Omental fat pad (tissue), 4 donors: Measurements from ENCODE around the gene RETSAT. TPM values are rescaled to one million over a fixed set of nuclear protein-coding genes. Genes with fewer than 3 reads are reported as not detected.
"Not testable (repeated sequence)": the region's sequence is repeated elsewhere in the genome, so short reads cannot be mapped to it uniquely, and the experiment has no call there.

ENCODE experiments used
- ATAC-seq: fragments of 150-250 bp; one replicate; pipeline ENCODE4 v1.9.1; 2016; ENCODE audit warnings: mild to moderate bottlenecking, moderate library complexity; ENCODE audit not compliant: low FRiP score
- DNase-seq: peaks from one replicate; pipeline ENCODE4 v3.0.0-alpha.2; 2019; ENCODE audit warnings: low spot score
- total RNA-seq, 4 donors: library from RNA; depleted of rRNA; stranded (reverse); fragments of >200 nt; gene quantifications; one replicate each; pipeline ENCODE4 v1.1.0, GENCODE V29; 2016
- TF ChIP-seq, protein P1 (sequence below), 3 donors: fragments of 450-650 bp; IDR thresholded peaks; one replicate each; pipeline ENCODE4 v1.5.1; 2016 to 2017; ENCODE audit warnings: antibody characterized with exemption in 3 of 3, mild to moderate bottlenecking in 3 of 3, moderate library complexity in 2 of 3

The RETSAT gene
- total RNA-seq, 4 donors from 2014 or later = 153 to 436 (median 303) TPM

DNA sequence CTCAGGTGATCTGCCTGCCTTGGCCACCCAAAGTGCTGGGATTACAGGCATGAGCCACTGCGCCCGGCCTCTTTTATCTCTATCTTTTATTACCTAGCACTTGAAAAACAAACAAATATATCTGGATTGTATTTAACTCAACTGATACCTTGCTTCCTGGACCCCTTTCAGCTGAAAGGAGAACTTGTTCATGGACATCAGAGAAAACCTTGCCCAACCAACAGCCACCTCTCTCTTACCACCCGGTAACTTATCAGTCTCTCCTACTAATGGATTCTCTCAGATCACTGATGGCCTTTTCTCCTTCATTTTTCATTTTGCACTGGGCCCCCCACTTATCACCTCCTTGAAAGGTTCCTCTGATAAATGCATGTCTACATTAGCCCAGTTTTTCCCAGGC, 6.7 kb downstream of the RETSAT start:
- TF ChIP-seq, protein P1, sequence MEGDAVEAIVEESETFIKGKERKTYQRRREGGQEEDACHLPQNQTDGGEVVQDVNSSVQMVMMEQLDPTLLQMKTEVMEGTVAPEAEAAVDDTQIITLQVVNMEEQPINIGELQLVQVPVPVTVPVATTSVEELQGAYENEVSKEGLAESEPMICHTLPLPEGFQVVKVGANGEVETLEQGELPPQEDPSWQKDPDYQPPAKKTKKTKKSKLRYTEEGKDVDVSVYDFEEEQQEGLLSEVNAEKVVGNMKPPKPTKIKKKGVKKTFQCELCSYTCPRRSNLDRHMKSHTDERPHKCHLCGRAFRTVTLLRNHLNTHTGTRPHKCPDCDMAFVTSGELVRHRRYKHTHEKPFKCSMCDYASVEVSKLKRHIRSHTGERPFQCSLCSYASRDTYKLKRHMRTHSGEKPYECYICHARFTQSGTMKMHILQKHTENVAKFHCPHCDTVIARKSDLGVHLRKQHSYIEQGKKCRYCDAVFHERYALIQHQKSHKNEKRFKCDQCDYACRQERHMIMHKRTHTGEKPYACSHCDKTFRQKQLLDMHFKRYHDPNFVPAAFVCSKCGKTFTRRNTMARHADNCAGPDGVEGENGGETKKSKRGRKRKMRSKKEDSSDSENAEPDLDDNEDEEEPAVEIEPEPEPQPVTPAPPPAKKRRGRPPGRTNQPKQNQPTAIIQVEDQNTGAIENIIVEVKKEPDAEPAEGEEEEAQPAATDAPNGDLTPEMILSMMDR (IDR thresholded peaks at IDR 0.05) = no peak
- DNase-seq (no peak), ATAC-seq (no peak)

DNA sequence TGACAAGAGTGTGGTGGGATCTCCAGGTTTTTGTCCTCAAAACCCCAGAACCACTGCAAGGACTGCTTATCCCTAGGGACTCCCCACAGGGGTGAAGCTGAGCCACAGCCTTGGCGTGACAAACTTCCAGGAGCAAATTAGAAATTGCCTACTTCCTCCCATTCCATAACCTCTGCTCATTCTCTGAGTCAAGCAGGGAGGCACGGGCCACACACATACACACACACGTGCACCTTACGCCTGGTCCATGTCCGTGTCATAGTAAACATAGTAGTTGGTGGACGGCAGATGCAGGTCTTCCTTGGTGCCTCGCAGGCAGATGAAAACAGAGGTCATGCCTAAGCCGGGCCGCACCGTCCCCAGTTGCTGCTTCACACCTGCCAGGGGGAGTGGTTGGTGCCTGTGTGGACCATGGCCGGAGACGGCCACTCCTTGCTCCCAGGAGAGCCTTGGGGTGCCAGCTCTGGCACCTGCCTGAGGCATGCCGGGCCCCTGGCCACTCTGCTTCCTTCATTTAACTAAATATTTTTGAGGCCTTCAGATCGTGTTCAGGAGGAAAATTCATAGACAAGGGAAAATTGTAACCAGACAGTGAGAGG, 9.9 kb downstream of the RETSAT start:
- ATAC-seq (no peak), DNase-seq (no peak)
- TF ChIP-seq, protein P1 (IDR thresholded peaks at IDR 0.05) = no peak

DNA sequence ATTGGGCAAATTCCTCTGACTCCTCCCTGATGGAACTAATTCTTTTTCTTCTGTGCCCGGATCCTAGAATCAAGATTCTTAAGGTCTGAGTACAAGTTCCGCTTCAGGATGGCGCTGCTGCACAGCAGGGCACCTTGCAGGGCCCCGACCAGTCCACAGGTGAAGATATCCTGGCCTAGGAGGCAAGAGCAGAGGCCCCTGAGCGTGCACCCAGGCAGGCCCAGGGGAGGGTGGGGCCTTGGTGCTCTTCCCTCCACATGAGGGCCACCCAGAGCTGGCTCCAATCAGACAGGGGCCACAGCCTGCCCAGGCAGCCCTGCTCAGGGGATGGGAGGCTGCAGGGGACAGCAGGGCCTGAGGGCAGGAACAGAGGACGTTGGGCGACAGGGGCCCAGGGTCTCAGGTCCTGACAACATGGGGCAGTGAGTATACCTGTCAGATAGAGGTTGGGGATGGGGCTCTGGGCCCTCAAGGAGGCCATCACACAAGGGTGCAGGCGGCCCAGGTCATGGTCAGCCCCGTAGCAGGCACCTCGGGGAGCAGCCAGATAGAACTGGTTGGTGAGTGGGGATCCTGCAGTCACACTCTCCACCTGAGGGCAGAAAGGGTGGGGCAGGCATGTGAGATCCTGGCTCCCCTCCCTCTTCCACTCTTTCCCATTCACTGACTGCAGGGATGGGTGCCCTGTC, 11.0 kb downstream of the RETSAT start:
- DNase-seq, ATAC-seq: not testable (repeated sequence)

DNA sequence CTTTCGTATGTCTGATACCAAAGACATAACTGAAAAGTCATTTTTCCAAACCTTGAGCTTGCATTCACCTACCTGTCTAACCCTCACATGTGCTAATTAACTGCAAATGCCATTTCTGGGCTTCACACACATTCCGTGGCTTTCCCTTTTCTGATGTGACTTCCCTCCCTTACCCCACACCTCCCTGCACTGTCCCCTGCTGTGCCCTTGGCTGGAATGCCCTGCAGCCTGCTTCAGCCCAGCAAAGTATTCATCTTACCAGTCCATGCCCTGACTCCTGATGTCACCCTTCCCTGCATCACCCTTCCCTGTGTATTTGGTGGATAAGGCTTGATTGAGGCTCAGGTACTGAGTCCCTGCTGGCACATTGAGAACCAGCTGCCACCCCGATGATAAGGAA, 12.2 kb downstream of the RETSAT start:
- TF ChIP-seq, protein P1 (IDR thresholded peaks at IDR 0.05) = no peak
- DNase-seq = no peak
- no peak for ATAC-seq

DNA sequence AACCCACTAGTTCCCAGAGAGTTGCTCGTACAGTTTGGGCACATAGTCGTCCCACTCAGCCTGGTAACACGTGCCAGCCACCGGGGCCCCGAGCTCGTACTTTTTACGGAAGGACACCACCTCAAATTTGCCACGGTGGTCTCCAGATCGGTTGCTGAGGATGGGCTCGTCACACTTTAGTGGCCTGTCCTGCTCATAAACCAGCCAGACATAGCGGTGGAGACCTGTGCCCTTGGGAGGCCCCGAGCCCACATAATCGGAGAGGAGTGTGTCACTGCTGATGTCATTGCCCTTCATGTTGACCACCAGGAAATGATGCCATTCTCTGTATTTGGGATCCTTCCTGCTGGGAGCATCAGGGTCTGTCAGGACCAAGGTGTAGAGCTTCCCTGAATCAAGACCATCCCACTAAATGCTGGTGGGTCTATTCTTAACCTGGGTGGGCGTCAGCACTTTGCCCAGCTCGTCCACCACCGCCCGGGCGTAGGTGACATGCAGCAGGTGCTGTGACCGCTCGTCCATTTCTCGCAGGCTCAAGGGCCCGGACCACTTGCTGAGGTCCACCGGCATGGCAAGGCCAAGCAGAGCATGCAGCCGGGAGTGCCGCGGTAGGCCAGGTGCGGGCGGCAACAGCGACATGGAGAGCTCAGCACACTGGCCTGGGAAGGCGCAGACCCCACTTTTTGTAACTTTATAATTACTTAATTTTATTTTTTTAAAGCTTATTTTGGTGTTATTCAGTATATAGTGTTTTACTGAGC, 12.9 kb downstream of the RETSAT start:
- no peak for DNase-seq
- no peak for ATAC-seq
- TF ChIP-seq, protein P1 (IDR thresholded peaks at IDR 0.05) = no peak

DNA sequence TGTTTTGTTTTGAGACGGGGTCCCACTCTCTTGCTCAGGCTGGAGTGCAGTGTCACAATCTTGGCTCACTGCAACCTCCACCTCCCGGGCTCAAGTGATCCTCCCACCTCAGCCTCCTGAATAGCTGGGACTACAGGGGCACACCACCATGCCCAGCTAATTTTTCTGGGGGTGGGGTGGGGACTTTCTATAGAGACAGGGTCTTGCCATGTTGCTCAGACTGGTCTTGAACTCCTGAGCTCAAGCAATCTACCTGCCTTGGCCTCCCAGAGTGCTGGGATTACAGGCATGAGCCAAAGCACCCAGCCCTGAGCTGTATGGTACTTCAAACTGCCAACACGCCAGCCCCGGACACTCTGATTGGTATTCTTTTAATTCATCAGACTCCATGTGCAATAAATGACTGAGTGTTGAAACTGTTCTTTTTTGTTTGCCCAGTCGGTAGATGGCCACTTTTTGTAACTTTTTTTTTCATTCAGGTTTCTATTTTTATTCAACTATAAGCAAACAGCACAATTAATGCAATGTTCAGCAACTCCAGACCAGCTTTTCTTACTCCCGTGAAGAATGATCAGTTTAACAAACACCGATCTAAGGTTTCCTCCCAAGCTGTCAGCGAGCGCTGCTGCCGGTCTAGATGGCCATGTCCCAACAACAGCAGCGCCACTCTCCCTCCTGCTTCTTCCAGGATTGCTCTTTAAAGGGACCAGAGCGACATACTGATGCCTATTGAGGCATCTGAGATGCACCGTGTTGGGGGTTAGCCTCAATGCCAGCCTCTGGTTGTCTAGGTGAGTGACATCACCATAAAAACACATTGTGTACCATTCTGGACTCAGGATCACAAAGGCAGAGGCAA, 14.1 kb downstream of the RETSAT start:
- no peak for DNase-seq
- TF ChIP-seq, protein P1 (IDR thresholded peaks at IDR 0.05) = no peak
- no peak for ATAC-seq

DNA sequence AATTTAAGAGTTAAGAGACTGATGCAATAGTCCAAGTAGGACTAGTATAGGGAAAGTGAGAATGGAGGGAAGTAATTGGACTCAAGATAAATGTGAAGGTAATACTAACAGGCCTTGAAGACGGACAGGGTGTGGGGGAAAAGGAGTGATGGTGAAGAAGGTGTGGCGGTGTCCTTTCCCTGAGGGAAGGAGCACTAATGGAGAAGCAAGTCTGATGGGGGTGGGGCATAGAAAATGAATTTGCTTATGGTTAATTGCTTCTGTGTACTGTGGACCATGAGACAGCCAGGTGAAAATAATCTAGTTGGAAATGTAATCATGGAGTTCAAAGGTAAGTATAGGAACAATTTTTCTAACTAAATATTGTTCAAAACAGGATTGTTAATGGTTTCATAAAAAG, 19.4 kb downstream of the RETSAT start:
- TF ChIP-seq, protein P1 (IDR thresholded peaks at IDR 0.05) = no peak
- ATAC-seq (no peak), DNase-seq (no peak)

DNA sequence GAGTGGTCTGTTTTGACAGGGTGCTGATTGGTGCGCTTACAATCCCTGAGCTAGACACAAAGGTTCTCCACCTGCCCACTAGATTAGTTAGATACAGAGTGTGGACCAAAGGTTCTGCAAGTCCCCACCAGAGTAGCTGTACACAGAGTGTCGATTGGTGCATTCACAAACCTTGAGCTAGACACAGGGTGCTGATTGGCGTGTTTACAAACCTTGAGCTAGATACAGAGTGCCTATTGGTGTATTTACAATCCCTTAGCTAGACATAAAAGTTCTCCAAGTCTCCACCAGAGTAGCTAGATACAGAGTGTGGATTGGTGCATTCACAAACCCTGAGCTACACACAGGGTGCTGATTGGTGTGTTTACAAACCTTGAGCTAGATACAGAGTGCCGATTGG, 20.5 kb downstream of the RETSAT start:
- not testable (repeated sequence) for ATAC-seq, DNase-seq
